K562 (cell line): ENCODE measurements around the gene FRYL. TPM values are rescaled to one million over a fixed set of nuclear protein-coding genes. Genes with fewer than 3 reads are reported as not detected.
A peak's percentile ranks its signal among the peaks of the same experiment; 100 is the strongest.

Experiments
- CREBBP ChIP-seq: IDR thresholded peaks from one replicate; pipeline ENCODE4 v1.6.1; 2012; ENCODE audit warnings: low read depth, mild to moderate bottlenecking, control low read depth, inconsistent platforms, low read length
- CTBP1 ChIP-seq: fragments of 450-650 bp; IDR thresholded peaks from 2 replicates; pipeline ENCODE4 v1.6.1; 2016; ENCODE audit warnings: borderline replicate concordance
- GABPB2 ChIP-seq: fragments of 250-450 bp; sonication (Bioruptor Pico); conservative IDR thresholded peaks from 2 replicates; pipeline ENCODE4 v1.5.1; 2021; ENCODE audit warnings: mild to moderate bottlenecking
- HNRNPH1 ChIP-seq: fragments of 200-400 bp; formaldehyde crosslinking; optimal IDR thresholded peaks from 2 replicates; pipeline ENCODE3; 2017; ENCODE audit warnings: low read depth, mild to moderate bottlenecking, low read length, moderate library complexity
- HNRNPUL1 ChIP-seq: fragments of 200-400 bp; formaldehyde crosslinking; IDR thresholded peaks from 2 replicates; pipeline ENCODE4 v1.6.1; 2017; ENCODE audit warnings: low read length
- KDM1A ChIP-seq, 2 experiments: fragments of 450-650 bp; IDR thresholded peaks; 2 replicates each; pipeline ENCODE4 v1.6.1; 2016; ENCODE audit warnings: mild to moderate bottlenecking in 2 of 2
- NFXL1 ChIP-seq: fragments of 450-650 bp; formaldehyde crosslinking; IDR thresholded peaks from 2 replicates; pipeline ENCODE4 v1.4.0; 2021; ENCODE audit warnings: mild to moderate bottlenecking
- NRF1 ChIP-seq, 2 experiments: fragments of 450-650 bp; IDR thresholded peaks in 1 of 2; conservative IDR thresholded peaks in 1 of 2; 2 replicates each; pipeline ENCODE4 v1.6.1; 2014; ENCODE audit warnings: mild to moderate bottlenecking in 2 of 2
- PHF8 ChIP-seq: fragments of 200-600 bp; sonication (generic); IDR thresholded peaks from 2 replicates; pipeline ENCODE4 v1.6.1; 2012; ENCODE audit warnings: mixed run types, mild to moderate bottlenecking, inconsistent platforms, low read length, moderate library complexity, borderline replicate concordance
- RBBP5 ChIP-seq: fragments of 200-600 bp; sonication (generic); IDR thresholded peaks from 2 replicates; pipeline ENCODE4 v1.6.1; 2012; ENCODE audit warnings: borderline replicate concordance, mild to moderate bottlenecking, low read length, control low read depth, inconsistent platforms; ENCODE audit not compliant: insufficient read depth, poor library complexity, severe bottlenecking
- RBFOX2 ChIP-seq: fragments of 200-400 bp; formaldehyde crosslinking; IDR thresholded peaks from 2 replicates; pipeline ENCODE4 v1.6.1; 2017; ENCODE audit warnings: low read depth, mild to moderate bottlenecking, low read length, moderate library complexity
- REST ChIP-seq, 2 experiments: fragments of 450-650 bp; formaldehyde crosslinking in 1 of 2; IDR thresholded peaks; 2 replicates each; pipeline versions ENCODE4 v1.4.0 to v1.6.1; 2014 to 2020; ENCODE audit warnings: mild to moderate bottlenecking in 2 of 2, borderline replicate concordance in 1 of 2, low read depth in 1 of 2
- SMARCA4 ChIP-seq: fragments of 450-650 bp; IDR thresholded peaks from 2 replicates; pipeline ENCODE4 v1.6.1; 2016
- THRA ChIP-seq: fragments of 450-650 bp; IDR thresholded peaks from 2 replicates; pipeline ENCODE4 v1.6.1; 2017; ENCODE audit warnings: mild to moderate bottlenecking, moderate library complexity
- XRCC4 ChIP-seq: IDR thresholded peaks from one replicate; pipeline ENCODE4 v1.6.1; 2011; ENCODE audit not compliant: insufficient read depth, insufficient read length; ENCODE audit errors: extremely low read depth
- ZBED1 ChIP-seq: IDR thresholded peaks from 2 replicates; pipeline ENCODE4 v1.6.1; 2014
- ZBTB12 ChIP-seq: fragments of 250-450 bp; sonication (Bioruptor Pico); IDR thresholded peaks from 2 replicates; pipeline ENCODE4 v1.4.0; 2020
- ZFP36 ChIP-seq: fragments of 150-350 bp; IDR thresholded peaks from 2 replicates; pipeline ENCODE4 v1.6.1; 2018; ENCODE audit warnings: low read length, low read depth; ENCODE audit not compliant: partially characterized antibody
- polyA plus RNA-seq, 8 experiments: library from polyadenylated mRNA; depleted of rRNA in 4 of 8; stranded (reverse) in 5 of 8; unstranded in 3 of 8; fragments of >200 nt; fragmentation: Nextera tagmentation in 2 of 8; fragmentation: Illumina TruSeq in 1 of 8; extraction: Ambion mirVana in 2 of 8; extraction: Trizol in 1 of 8; gene quantifications; 2 replicates each; pipeline versions ENCODE4 v1.2.1 to v1.2.3, GENCODE V29; 2011 to 2014; ENCODE audit warnings: inconsistent platforms in 1 of 8, missing spikeins in 1 of 8
- total RNA-seq, 7 experiments: library from RNA; depleted of rRNA in 6 of 7; stranded (reverse); fragments of >200 nt in 6 of 7; fragmentation: Illumina TruSeq in 2 of 7; extraction: Trizol in 2 of 7; gene quantifications; 2 replicates each; pipeline versions ENCODE4 v1.2.1 to v1.2.3, GENCODE V29; 2011 to 2021; ENCODE audit warnings: low replicate concordance in 1 of 7

The FRYL gene
- total and polyA plus RNA-seq, 9 of the 15 experiments (the other 6 are each of a cell fraction or from before 2014, with no cell fraction given): 7.2 to 34.9 (median 15.9) TPM

GRCh38 chr4:48483777-48484493 is 296.1 kb downstream of the FRYL start (continued):
- no peak for TF ChIP-seq ZBTB12 (CRISPR knock-in tag)
- TF ChIP-seq KDM1A (IDR thresholded peaks at IDR 0.05): no peak
- no peak for TF ChIP-seq ZFP36
- no peak for TF ChIP-seq NFXL1
- TF ChIP-seq CTBP1: peak; percentile 47; the same call in 1 of the 2 replicates
- no peak for TF ChIP-seq RBBP5
- TF ChIP-seq HNRNPH1: no peak
- no peak for TF ChIP-seq REST (IDR thresholded peaks at IDR 0.05; ENCODE audit: borderline replicate concordance)
- no peak for TF ChIP-seq REST (CRISPR knock-in tag; IDR thresholded peaks at IDR 0.05; ENCODE audit: low read depth)
- no peak for TF ChIP-seq GABPB2 (CRISPR knock-in tag)
- TF ChIP-seq PHF8: peak; percentile 1; the same call in 1 of the 2 replicates
- TF ChIP-seq RBFOX2: peak; percentile 69
- no peak for TF ChIP-seq CREBBP
- TF ChIP-seq HNRNPUL1: no peak
- no peak for TF ChIP-seq THRA
- no peak for TF ChIP-seq ZBED1
- TF ChIP-seq XRCC4: no peak
- TF ChIP-seq NRF1 (conservative IDR thresholded peaks at IDR 0.05 in 1 of 2, IDR thresholded peaks at IDR 0.05 in 1 of 2): peak; percentile 12 to 55; a peak in 3 of 4 replicates
- no peak for TF ChIP-seq SMARCA4
